RWPE1 (cell line): Measurements from ENCODE around the gene FBLL1.
"Not testable (repeated sequence)": the region's sequence is repeated elsewhere in the genome, so short reads cannot be mapped to it uniquely, and the experiment has no call there.

Source experiments
- CTCF ChIA-PET: fragments of 350-600 bp; sonication (Branson Sonifier 250); formaldehyde crosslinking; extraction: SDS; loops from one replicate; lab custom pipeline; 2021; lab: Yijun Ruan, JAX
- POLR2A ChIA-PET: fragments of 400-600 bp; formaldehyde crosslinking; extraction: SDS; loops from one replicate; lab custom pipeline; 2020; ENCODE audit warnings: antibody characterized with exemption; ENCODE audit not compliant: low non-redundant PET; lab: Yijun Ruan, JAX
- DNase-seq: peaks from one replicate; pipeline ENCODE4 v3.0.0; 2012; ENCODE audit warnings: low spot score
- H3K27ac ChIP-seq: fragments of 450-650 bp; 2 replicates; pipeline ENCODE4 v1.5.1; 2017
- CTCF ChIP-seq: fragments of 450-650 bp; conservative IDR thresholded peaks from 2 replicates; pipeline ENCODE4 v1.5.1; 2017; ENCODE audit warnings: low read depth, mild to moderate bottlenecking

FBLL1 gene

GRCh38 chr5:168530621-168531150 lies 1.6 kb downstream of the FBLL1 start:
- ChIA-PET CTCF (no interaction called here), POLR2A (no interaction called here)
- H3K27ac ChIP-seq = no peak overlapping the region
- no peak for DNase-seq
- no peak for TF ChIP-seq CTCF

GRCh38 chr5:168531191-168531590 lies 2.1 kb downstream of the FBLL1 start:
- H3K27ac ChIP-seq = no peak overlapping the region
- TF ChIP-seq CTCF = no peak
- no peak for DNase-seq
- ChIA-PET CTCF (no interaction called here), POLR2A (no interaction called here)

GRCh38 chr5:168531987-168532864 lies 3.1 kb downstream of the FBLL1 start:
- no peak for TF ChIP-seq CTCF
- ChIA-PET CTCF (no interaction called here), POLR2A (no interaction called here)
- H3K27ac ChIP-seq = no peak overlapping the region
- no peak for DNase-seq

- ChIA-PET POLR2A (interaction anchor here (0.6 kb wide), 1 partner anchor 511 kb away, joined by 3 read pairs; no protein-coding TSS in a partner anchor), CTCF (interaction anchor here (0.6 kb wide), 1 partner anchor 138 kb away, joined by 3 read pairs; no protein-coding TSS in a partner anchor)
- H3K27ac ChIP-seq, DNase-seq: not testable (repeated sequence)
These were observed 5.2 kb downstream of the FBLL1 start for GRCh38 chr5:168534351-168534750.

- no peak for TF ChIP-seq CTCF
- POLR2A ChIA-PET = no interaction called here
- no peak for DNase-seq
- no peak overlapping the region for H3K27ac ChIP-seq
- CTCF ChIA-PET = no interaction called here
These were observed 8.1 kb downstream of the FBLL1 start for GRCh38 chr5:168537176-168537575.

GRCh38 chr5:168549554-168549953 lies 20.4 kb downstream of the FBLL1 start:
- no peak overlapping the region for H3K27ac ChIP-seq
- CTCF ChIA-PET = no interaction called here
- POLR2A ChIA-PET = no interaction called here
- TF ChIP-seq CTCF = no peak
- DNase-seq = no peak

- POLR2A ChIA-PET = no interaction called here
- H3K27ac ChIP-seq = no peak overlapping the region
These were observed 21.6 kb downstream of the FBLL1 start for GRCh38 chr5:168550656-168551055.

More at GRCh38 chr5:168550656-168551055, 21.6 kb downstream of the FBLL1 start:
- no peak for DNase-seq
- TF ChIP-seq CTCF = no peak
- CTCF ChIA-PET = no interaction called here
